SJSA1 (cell line): ENCODE measurements around the gene FAM228A. TPM values are rescaled to one million over a fixed set of nuclear protein-coding genes. Genes with fewer than 3 reads are reported as not detected.
"Not testable (repeated sequence)": the region's sequence is repeated elsewhere in the genome, so short reads cannot be mapped to it uniquely, and the experiment has no call there.

ENCODE experiments used
- DNase-seq, 2 experiments: peaks; one replicate each; pipeline ENCODE4 v3.0.0-alpha.2; 2015 to 2020; ENCODE audit warnings: low spot score in 2 of 2, low read depth in 1 of 2
- H3K27ac ChIP-seq: fragments of 250-450 bp; sonication (Bioruptor Pico); 2 replicates; pipeline ENCODE4 v1.5.1; 2020; ENCODE audit warnings: mild to moderate bottlenecking, moderate library complexity
- H3K27me3 ChIP-seq: fragments of 250-450 bp; sonication (Bioruptor Pico); replicated peaks from 2 replicates; pipeline ENCODE4 v1.5.1; 2020; ENCODE audit warnings: mild to moderate bottlenecking, moderate library complexity
- H3K36me3 ChIP-seq: fragments of 250-450 bp; sonication (Bioruptor Pico); 2 replicates; pipeline ENCODE4 v1.5.1; 2020; ENCODE audit warnings: mild to moderate bottlenecking
- H3K4me1 ChIP-seq: fragments of 250-450 bp; sonication (Bioruptor Pico); replicated peaks from 2 replicates; pipeline ENCODE4 v1.6.1; 2021; ENCODE audit warnings: mild to moderate bottlenecking
- H3K4me3 ChIP-seq: fragments of 250-450 bp; sonication (Bioruptor Pico); 2 replicates; pipeline ENCODE4 v1.5.1; 2020; ENCODE audit warnings: mild to moderate bottlenecking
- H3K9me3 ChIP-seq: fragments of 250-450 bp; sonication (Bioruptor Pico); replicated peaks from 2 replicates; pipeline ENCODE4 v1.5.1; 2020; ENCODE audit warnings: mild to moderate bottlenecking
- total RNA-seq: library from RNA; depleted of rRNA; stranded (reverse); fragments of >200 nt; shearing (Covaris generic); gene quantifications from 2 replicates; pipeline ENCODE4 v1.2.3, GENCODE V29; 2014; rRNA removed

FAM228A gene
- total RNA-seq: not detected in 2 replicates

DNA sequence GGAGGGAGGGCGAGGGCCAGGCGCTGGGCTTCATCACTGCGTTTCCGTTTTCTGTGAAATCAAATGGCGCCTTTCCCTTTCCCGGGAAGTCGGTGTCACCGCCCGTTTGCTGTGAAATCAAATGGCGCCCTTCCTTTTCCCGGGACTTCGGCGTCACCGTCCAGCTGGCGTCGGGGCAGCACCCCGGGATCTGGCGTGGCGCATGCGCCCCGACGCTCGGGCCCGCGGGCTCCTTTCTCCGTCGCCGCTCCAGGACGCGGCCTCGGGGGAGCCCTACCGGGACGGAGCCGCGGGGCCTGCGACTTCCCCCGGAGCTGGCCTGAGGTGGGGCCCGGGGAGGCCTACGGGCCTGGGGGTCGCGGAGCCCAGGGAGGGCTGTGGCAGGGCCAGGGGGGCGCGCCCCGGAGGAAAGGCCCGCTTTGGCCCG lies at the start of gene FAM228A:
Gene FAM228A, plus strand, starts transcription at position 203 of the 427 bp plus-strand sequence. CDS start 428 bp downstream, outside the sequence.
- Histone ChIP-seq H3K4me1 (no peaks in the 10 kb centered on the region), H3K27ac (no peak within 1 kb of the TSS), H3K36me3 (no peaks in the 10 kb centered on the region), H3K4me3 (no peak within 1 kb of the TSS), H3K27me3 (0 out of 2 replicates have a peak, but pooled peaks cover 6% of the 10 kb centered on the region), H3K9me3 (no peaks in the 10 kb centered on the region)
- no peak for DNase-seq

- H3K4me3 ChIP-seq: no peak overlapping the region
- H3K36me3 ChIP-seq: peaks cover 9% of the 10 kb centered on the region
- peaks cover 4% of the 10 kb centered on the region; the same call in 1 of the 2 replicates for H3K9me3 ChIP-seq
- DNase-seq: no peak
- no peak overlapping the region for H3K27ac ChIP-seq
- H3K4me1 ChIP-seq: peaks cover 27% of the 10 kb centered on the region
- no peaks in the 10 kb centered on the region for H3K27me3 ChIP-seq
These were observed 48.9 kb upstream of the FAM228A start for GRCh38 chr2:24125956-24126355.

GRCh38 chr2:24132543-24132942 lies 42.3 kb upstream of the FAM228A start:
- Histone ChIP-seq H3K9me3 (no peaks in the 10 kb centered on the region), H3K4me3 (no peak overlapping the region), H3K36me3 (no peaks in the 10 kb centered on the region), H3K4me1 (no peaks in the 10 kb centered on the region), H3K27me3 (no peaks in the 10 kb centered on the region), H3K27ac (no peak overlapping the region)
- no peak for DNase-seq

GRCh38 chr2:24140305-24140704 lies 34.5 kb upstream of the FAM228A start:
- H3K36me3 ChIP-seq, DNase-seq: not testable (repeated sequence)

DNA sequence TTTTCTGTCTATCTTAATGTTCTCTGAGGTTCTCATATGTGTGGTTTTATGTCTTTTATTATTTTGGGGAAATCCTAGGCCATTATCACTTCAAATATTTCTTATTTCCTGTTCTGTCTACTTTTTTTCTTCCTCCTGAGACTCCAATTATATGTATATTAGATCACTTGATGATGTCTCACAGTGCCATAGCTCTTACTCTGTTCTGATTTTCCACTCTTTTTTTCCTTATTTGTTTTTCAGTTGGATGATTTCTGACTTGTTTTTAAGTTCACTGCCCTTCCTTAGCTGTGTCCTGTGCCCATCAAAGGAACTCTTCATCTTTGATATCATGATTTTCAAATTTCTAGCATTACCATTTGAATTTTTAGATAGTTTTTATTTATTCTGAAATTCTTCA lies 27.5 kb upstream of the FAM228A start:
- Histone ChIP-seq H3K27ac (no peak overlapping the region), H3K4me3 (no peak overlapping the region), H3K27me3 (no peaks in the 10 kb centered on the region), H3K36me3 (peaks cover 8% of the 10 kb centered on the region; the same call in 1 of the 2 replicates), H3K9me3 (no peaks in the 10 kb centered on the region; the same call in 1 of the 2 replicates), H3K4me1 (no peaks in the 10 kb centered on the region)
- DNase-seq: no peak

More at GRCh38 chr2:24140305-24140704, 34.5 kb upstream of the FAM228A start:
- H3K9me3 ChIP-seq, H3K27ac ChIP-seq, H3K27me3 ChIP-seq, H3K4me3 ChIP-seq, H3K4me1 ChIP-seq: not testable (repeated sequence)

GRCh38 chr2:24152413-24153197 lies 22.2 kb upstream of the FAM228A start:
- H3K4me1 ChIP-seq: no peaks in the 10 kb centered on the region
- peaks cover 10% of the 10 kb centered on the region; the same call in 1 of the 2 replicates for H3K36me3 ChIP-seq
- no peaks in the 10 kb centered on the region; the same call in 1 of the 2 replicates for H3K9me3 ChIP-seq
- no peak for DNase-seq
- H3K27ac ChIP-seq: no peak overlapping the region
- H3K27me3 ChIP-seq: no peaks in the 10 kb centered on the region
- no peak overlapping the region for H3K4me3 ChIP-seq

DNA sequence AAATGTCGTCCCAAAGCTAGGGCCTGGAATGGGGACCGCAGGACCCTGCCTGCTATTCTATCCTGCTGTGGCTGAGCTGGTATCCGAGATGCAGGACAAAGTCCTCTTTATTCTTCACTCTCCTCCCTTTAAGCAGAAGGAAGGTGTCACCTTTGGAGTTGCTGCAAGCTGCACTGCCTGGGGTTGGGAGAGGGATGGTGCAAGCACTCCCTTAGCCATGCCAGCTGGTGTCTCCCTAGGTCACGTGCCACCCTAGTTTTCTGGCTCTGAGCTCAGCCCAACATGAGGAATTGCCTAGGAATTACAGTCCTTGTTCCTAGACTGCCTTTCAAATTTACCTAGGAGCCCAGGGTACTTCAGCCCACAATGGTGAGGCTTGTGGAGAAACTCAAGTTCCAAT lies 21.4 kb upstream of the FAM228A start:
- Histone ChIP-seq H3K36me3 (peaks cover 7% of the 10 kb centered on the region; the same call in 1 of the 2 replicates), H3K27me3 (no peaks in the 10 kb centered on the region), H3K9me3 (no peaks in the 10 kb centered on the region), H3K4me1 (no peaks in the 10 kb centered on the region), H3K4me3 (no peak overlapping the region), H3K27ac (no peak overlapping the region)
- no peak for DNase-seq

GRCh38 chr2:24158131-24158530 lies 16.7 kb upstream of the FAM228A start:
- DNase-seq: no peak
- Histone ChIP-seq H3K27me3 (no peaks in the 10 kb centered on the region), H3K4me1 (no peaks in the 10 kb centered on the region), H3K27ac (no peak overlapping the region), H3K36me3 (no peaks in the 10 kb centered on the region), H3K9me3 (no peaks in the 10 kb centered on the region), H3K4me3 (no peak overlapping the region)

DNA sequence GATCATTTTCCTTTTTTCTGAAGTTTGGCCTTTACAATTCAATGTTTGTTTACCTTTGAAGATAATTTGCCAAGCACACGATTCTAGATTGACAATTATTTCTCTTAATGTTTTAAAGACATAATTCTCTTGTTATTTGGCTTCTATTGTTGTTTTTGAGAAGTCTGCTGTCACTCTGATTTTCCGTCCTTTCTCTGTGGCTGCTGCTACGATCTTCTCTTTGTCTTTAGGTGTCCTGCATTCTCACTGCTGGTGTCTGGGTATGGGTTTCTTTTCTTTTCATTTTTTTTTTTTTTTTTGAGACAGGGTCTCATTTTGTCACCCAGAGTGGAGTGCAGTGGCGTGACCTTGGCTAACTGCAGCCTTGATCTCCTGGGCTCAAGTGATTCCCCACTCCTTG lies 15.1 kb upstream of the FAM228A start:
- no peak overlapping the region for H3K27ac ChIP-seq

GRCh38 chr2:24160761-24161160 lies 14.1 kb upstream of the FAM228A start:
- no peaks in the 10 kb centered on the region for H3K27me3 ChIP-seq
- no peaks in the 10 kb centered on the region for H3K36me3 ChIP-seq
- H3K4me1 ChIP-seq: no peaks in the 10 kb centered on the region

More for the DNA sequence above, 15.1 kb upstream of the FAM228A start:
- Histone ChIP-seq H3K9me3 (no peaks in the 10 kb centered on the region), H3K36me3 (no peaks in the 10 kb centered on the region), H3K4me1 (no peaks in the 10 kb centered on the region), H3K4me3 (no peak overlapping the region), H3K27me3 (no peaks in the 10 kb centered on the region)
- DNase-seq: no peak

DNA sequence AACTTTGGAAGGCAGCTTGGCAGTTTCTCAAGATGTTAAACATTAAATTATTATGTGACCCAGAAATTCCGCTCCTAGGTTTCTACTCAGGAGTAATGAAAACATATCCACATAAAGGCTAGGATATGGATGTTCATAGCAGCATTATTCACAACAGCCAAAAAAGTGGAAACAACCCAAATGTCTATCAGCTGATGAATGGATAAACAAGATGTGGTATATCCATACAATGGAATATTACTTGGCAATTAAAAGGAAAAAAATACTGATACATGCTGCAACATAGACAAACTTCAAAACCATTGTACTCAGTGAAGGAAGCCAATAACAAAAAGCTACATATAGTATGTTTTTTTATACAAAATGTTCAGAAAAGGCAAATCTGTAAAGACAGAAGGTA lies 12.4 kb upstream of the FAM228A start:
- no peaks in the 10 kb centered on the region for H3K9me3 ChIP-seq
- no peak for DNase-seq
- no peaks in the 10 kb centered on the region for H3K27me3 ChIP-seq
- H3K27ac ChIP-seq: no peak overlapping the region
- H3K4me1 ChIP-seq: no peaks in the 10 kb centered on the region
- H3K4me3 ChIP-seq: no peak overlapping the region
- H3K36me3 ChIP-seq: no peaks in the 10 kb centered on the region

More at GRCh38 chr2:24160761-24161160, 14.1 kb upstream of the FAM228A start:
- no peak overlapping the region for H3K27ac ChIP-seq
- no peak for DNase-seq
- H3K9me3 ChIP-seq: no peaks in the 10 kb centered on the region
- H3K4me3 ChIP-seq: no peak overlapping the region

GRCh38 chr2:24163186-24163585 lies 11.7 kb upstream of the FAM228A start:
- H3K4me1 ChIP-seq: no peaks in the 10 kb centered on the region
- H3K27ac ChIP-seq: no peak overlapping the region
- no peaks in the 10 kb centered on the region for H3K27me3 ChIP-seq
- H3K9me3 ChIP-seq: no peaks in the 10 kb centered on the region
- no peak for DNase-seq
- no peak overlapping the region for H3K4me3 ChIP-seq
- H3K36me3 ChIP-seq: no peaks in the 10 kb centered on the region

GRCh38 chr2:24163601-24164000 lies 11.3 kb upstream of the FAM228A start:
- Histone ChIP-seq H3K4me1 (no peaks in the 10 kb centered on the region), H3K9me3 (no peaks in the 10 kb centered on the region), H3K4me3 (no peak overlapping the region), H3K36me3 (no peaks in the 10 kb centered on the region), H3K27me3 (no peaks in the 10 kb centered on the region), H3K27ac (no peak overlapping the region)
- no peak for DNase-seq

DNA sequence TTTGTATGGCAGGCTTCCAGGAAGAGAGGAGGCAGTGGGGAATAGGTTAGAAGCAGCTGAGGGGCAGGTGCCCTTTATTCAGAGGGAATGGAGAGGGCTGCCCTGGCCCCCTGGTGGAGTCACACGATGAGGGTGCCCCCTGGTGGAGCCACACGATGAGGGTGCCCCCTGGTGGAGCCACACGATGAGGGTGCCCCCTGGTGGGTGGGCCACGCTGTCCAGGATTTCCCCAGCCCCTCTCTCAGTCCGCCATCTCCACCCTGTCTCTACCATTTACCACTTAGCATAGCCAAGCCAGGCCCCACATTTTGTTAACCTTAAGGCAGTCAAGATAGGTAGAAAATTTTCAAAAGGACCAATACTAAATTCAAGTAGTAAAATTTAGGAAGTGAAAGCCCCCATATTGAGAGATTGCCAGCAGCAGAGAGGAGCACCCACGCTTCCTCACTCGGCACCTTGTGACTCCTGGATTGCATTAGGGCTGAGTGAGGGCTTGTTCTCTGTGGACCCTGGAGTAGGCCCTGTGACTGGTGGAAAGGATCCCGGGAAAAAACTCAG lies 10.4 kb upstream of the FAM228A start:
- no peak overlapping the region for H3K27ac ChIP-seq
- no peaks in the 10 kb centered on the region for H3K4me1 ChIP-seq
- no peak overlapping the region for H3K4me3 ChIP-seq
- peak; percentile 34 to 67 for DNase-seq
- no peaks in the 10 kb centered on the region for H3K27me3 ChIP-seq
- no peaks in the 10 kb centered on the region for H3K9me3 ChIP-seq
- no peaks in the 10 kb centered on the region for H3K36me3 ChIP-seq
